Right ventricle myocardium inferior (tissue), 1 donor: Measurements from ENCODE around the gene CFDP1. TPM values are rescaled to one million over a fixed set of nuclear protein-coding genes. Genes with fewer than 3 reads are reported as not detected.

ENCODE experiments used
- ATAC-seq: fragments of 200-7000 bp; cut with Tn5 transposase; one replicate; pipeline ENCODE4 v1.9.1; 2020; ENCODE audit warnings: mild to moderate bottlenecking, moderate library complexity
- DNase-seq: peaks from one replicate; pipeline ENCODE4 v3.0.0; 2021; ENCODE audit errors: missing footprints
- intact Hi-C: fragments of 100-400 bp; cut with DNase I; formaldehyde crosslinking; loops from one replicate; pipeline ENCODE4 v1.11.0; 2022
- total RNA-seq: library from RNA; stranded (reverse); fragmentation: NEBNext Ultra II Directional; extraction: Animal tissue kit (Norgen Biotek cat#: 25700); gene quantifications from one replicate; pipeline ENCODE4 v1.2.1, GENCODE V29; 2021
- donor health status: DM: no; HTN: yes; CAD: no; lungs with severe emphysema.

Gene CFDP1
- total RNA-seq, 1 donor from 2014 or later, result 26.6 TPM

GRCh38 chr16:75265911-75266701 is 167.2 kb downstream of the CFDP1 start:
- DNase-seq (no peak), ATAC-seq (peak; percentile 47)
- intact Hi-C loops, result loop anchor here (2.0 to 5.0 kb wide), 3 partner anchors 15 to 41 kb away; partner anchors contain the start of gene BCAR1

GRCh38 chr16:75264999-75265910 is 168.0 kb downstream of the CFDP1 start:
- DNase-seq (no peak), ATAC-seq (no peak)
- intact Hi-C loops, result loop anchor here (2.0 to 5.0 kb wide), 3 partner anchors 14 to 42 kb away; partner anchors contain the start of gene BCAR1

GRCh38 chr16:75264457-75264998 is 168.8 kb downstream of the CFDP1 start:
- ATAC-seq (no peak), DNase-seq (no peak)
- intact Hi-C loops, result loop anchor here (2.0 kb wide), 2 partner anchors 14 to 26 kb away; partner anchors contain the start of gene BCAR1

- intact Hi-C loops, result loop anchor here (2.0 kb wide), 2 partner anchors 13 to 25 kb away; partner anchors contain the start of gene BCAR1
These were observed 169.3 kb downstream of the CFDP1 start for GRCh38 chr16:75263963-75264445.

GRCh38 chr16:75263291-75263962 is 169.9 kb downstream of the CFDP1 start:
- ATAC-seq, result no peak
- DNase-seq, result no peak
- intact Hi-C loops, result no loop called here

More at GRCh38 chr16:75263963-75264445, 169.3 kb downstream of the CFDP1 start:
- DNase-seq (no peak), ATAC-seq (peak; percentile 23)

GRCh38 chr16:75262800-75263127 is 170.5 kb downstream of the CFDP1 start:
- intact Hi-C loops, result no loop called here
- ATAC-seq, result no peak
- no peak for DNase-seq

GRCh38 chr16:75262104-75262799 is 171.1 kb downstream of the CFDP1 start:
- ATAC-seq, result no peak
- intact Hi-C loops, result no loop called here
- no peak for DNase-seq

- DNase-seq, result no peak
- intact Hi-C loops, result no loop called here
These were observed 171.7 kb downstream of the CFDP1 start for GRCh38 chr16:75261590-75262078.

GRCh38 chr16:75260851-75261589 is 172.3 kb downstream of the CFDP1 start:
- intact Hi-C loops, result no loop called here
- DNase-seq (no peak), ATAC-seq (no peak)

More at GRCh38 chr16:75261590-75262078, 171.7 kb downstream of the CFDP1 start:
- no peak for ATAC-seq

- ATAC-seq (no peak), DNase-seq (no peak)
- intact Hi-C loops, result no loop called here
These were observed 174.5 kb downstream of the CFDP1 start for GRCh38 chr16:75258807-75259141.

- ATAC-seq, result no peak
- no peak for DNase-seq
- intact Hi-C loops, result no loop called here
These were observed 175.2 kb downstream of the CFDP1 start for GRCh38 chr16:75257886-75258806.

- peak; percentile 69 for DNase-seq
- ATAC-seq, result no peak
- intact Hi-C loops, result no loop called here
These were observed 176.5 kb downstream of the CFDP1 start for GRCh38 chr16:75256696-75257343.

GRCh38 chr16:75256059-75256571 is 177.2 kb downstream of the CFDP1 start:
- ATAC-seq, result no peak
- intact Hi-C loops, result no loop called here
- peak; percentile 70 for DNase-seq

GRCh38 chr16:75254359-75254837 is 178.9 kb downstream of the CFDP1 start:
- ATAC-seq, result no peak
- peak; percentile 59 for DNase-seq
- intact Hi-C loops, result no loop called here
